H1 (cell line): Measurements from ENCODE around the gene ARHGEF12. TPM values are rescaled to one million over a fixed set of nuclear protein-coding genes. Genes with fewer than 3 reads are reported as not detected.

ENCODE experiments used
- CBX5 ChIP-seq: fragments of 300-800, 300-1000 bp; sonication (generic); IDR thresholded peaks from 2 replicates; pipeline ENCODE4 v1.7.1; 2016; ENCODE audit warnings: antibody characterized with exemption, low read length, low read depth
- KDM4A ChIP-seq: IDR thresholded peaks from one replicate; pipeline ENCODE4 v1.7.1; 2012; ENCODE audit warnings: low read depth, mild to moderate bottlenecking, moderate library complexity, low read length, inconsistent platforms; ENCODE audit not compliant: severe bottlenecking
- KDM5A ChIP-seq: fragments of 200-600 bp; IDR thresholded peaks from 2 replicates; pipeline ENCODE4 v1.7.1; 2012; ENCODE audit warnings: mild to moderate bottlenecking, low read length, inconsistent platforms, mixed read lengths
- PHF8 ChIP-seq: fragments of 200-600 bp; sonication (generic); conservative IDR thresholded peaks from 2 replicates; pipeline ENCODE4 v1.7.1; 2012; ENCODE audit warnings: low read depth, mild to moderate bottlenecking, inconsistent platforms, low read length, moderate library complexity
- POU5F1 ChIP-seq: IDR thresholded peaks from 2 replicates; pipeline ENCODE4 v1.6.1; 2011; ENCODE audit warnings: low read depth, mild to moderate bottlenecking, low read length, moderate library complexity
- SAP30 ChIP-seq: fragments of 300-600 bp; sonication (generic); IDR thresholded peaks from 2 replicates; pipeline ENCODE4 v1.7.1; 2012; ENCODE audit warnings: low read length, moderate library complexity, mild to moderate bottlenecking, inconsistent platforms; ENCODE audit not compliant: insufficient read depth, insufficient replicate concordance
- SIRT6 ChIP-seq: IDR thresholded peaks from one replicate; pipeline ENCODE4 v1.7.1; 2012; ENCODE audit warnings: low read length, inconsistent platforms
- TBP ChIP-seq: IDR thresholded peaks from 2 replicates; pipeline ENCODE4 v1.6.1; 2011; ENCODE audit warnings: low read depth, low read length, improper control_type of control experiment
- polyA plus RNA-seq, 7 experiments: library from polyadenylated mRNA; depleted of rRNA in 3 of 7; stranded (reverse) in 5 of 7; unstranded in 2 of 7; fragments of >200 nt in 5 of 7; fragments of 200-250 nt in 2 of 7; gene quantifications; 1 replicate in 5 of 7; 2 replicates in 1 of 7; 4 replicates in 1 of 7; pipeline versions ENCODE4 v1.2.1 to v1.2.3, GENCODE V29; 2011 to 2013; ENCODE audit warnings: missing spikeins in 2 of 7, mixed read lengths in 2 of 7
- total RNA-seq: library from RNA; stranded (reverse); fragmentation: NEBNext Ultra II Directional; extraction: Animal tissue kit (Norgen Biotek cat#: 25700); gene quantifications from 2 replicates; pipeline ENCODE4 v1.2.1, GENCODE V29; 2021

ARHGEF12 gene
- total and polyA plus RNA-seq, 2 of the 8 experiments (the other 6 are each of a cell fraction or from before 2014, with no cell fraction given) = 5.1 to 33.7 TPM

DNA sequence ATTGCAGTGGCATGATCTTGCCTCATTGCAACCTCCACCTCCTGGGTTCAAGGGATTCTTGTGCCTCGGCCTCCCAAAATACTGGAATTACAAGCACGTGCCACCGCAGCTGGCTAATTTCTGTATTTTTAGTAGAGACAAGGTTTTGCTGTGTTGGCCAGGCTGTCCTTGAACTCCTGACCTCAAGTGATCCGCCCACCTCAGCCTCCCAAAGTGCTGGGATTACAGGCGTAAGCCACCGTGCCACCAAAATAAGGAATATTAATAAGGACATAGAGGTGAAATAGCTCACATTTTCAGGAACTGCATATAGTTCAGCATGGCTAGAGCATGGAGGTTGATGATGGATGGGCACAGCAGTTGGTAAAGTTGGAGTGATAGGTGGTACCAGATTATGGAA lies 21.4 kb downstream of the ARHGEF12 start (continued):
- TF ChIP-seq PHF8 (no peak), SAP30 (no peak), KDM4A (no peak), POU5F1 (no peak), CBX5 (no peak), KDM5A (no peak), TBP (no peak), SIRT6 (no peak)
